HG02623 (cell line): ENCODE data around the gene TRIM49D2.
"Not testable (repeated sequence)": the region's sequence is repeated elsewhere in the genome, so short reads cannot be mapped to it uniquely, and the experiment has no call there.

ENCODE experiments used
- ATAC-seq: cut with Tn5 transposase; IDR thresholded peaks from one replicate; pipeline ENCODE4 v1.9.1; 2021; ENCODE audit warnings: moderate library complexity; ENCODE audit not compliant: unreplicated experiment

Gene TRIM49D2

GRCh38 chr11:89923764-89924163, at the start of gene TRIM49D2:
Gene TRIM49D2 (plus strand): TSS chr11:89924064. CDS start chr11:89926762, 2,698 bp downstream.
- ATAC-seq: not testable (repeated sequence)

DNA sequence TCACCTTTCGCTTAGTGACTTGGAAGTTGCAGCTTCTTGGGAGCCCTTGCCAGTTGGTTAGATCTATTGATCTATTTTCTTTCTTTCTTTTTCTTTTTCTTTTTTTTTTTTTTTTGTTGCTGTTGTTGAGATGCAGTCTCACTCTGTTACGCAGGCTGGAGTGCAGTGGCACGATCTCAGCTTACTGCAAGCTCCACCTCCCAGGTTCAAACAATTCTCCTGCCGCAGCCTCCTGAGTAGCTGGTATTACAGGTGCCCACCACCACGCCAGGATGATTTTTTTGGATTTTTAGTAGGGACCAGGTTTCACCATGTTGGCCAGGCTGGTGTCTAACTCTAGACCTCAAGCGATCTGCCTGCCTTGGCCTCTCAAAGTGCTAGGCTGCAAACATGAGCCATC, 46.4 kb upstream of the TRIM49D2 start:
- not testable (repeated sequence) for ATAC-seq

GRCh38 chr11:89893245-89893644, 30.6 kb upstream of the TRIM49D2 start:
- not testable (repeated sequence) for ATAC-seq

GRCh38 chr11:89900809-89901208, 23.1 kb upstream of the TRIM49D2 start:
- not testable (repeated sequence) for ATAC-seq

DNA sequence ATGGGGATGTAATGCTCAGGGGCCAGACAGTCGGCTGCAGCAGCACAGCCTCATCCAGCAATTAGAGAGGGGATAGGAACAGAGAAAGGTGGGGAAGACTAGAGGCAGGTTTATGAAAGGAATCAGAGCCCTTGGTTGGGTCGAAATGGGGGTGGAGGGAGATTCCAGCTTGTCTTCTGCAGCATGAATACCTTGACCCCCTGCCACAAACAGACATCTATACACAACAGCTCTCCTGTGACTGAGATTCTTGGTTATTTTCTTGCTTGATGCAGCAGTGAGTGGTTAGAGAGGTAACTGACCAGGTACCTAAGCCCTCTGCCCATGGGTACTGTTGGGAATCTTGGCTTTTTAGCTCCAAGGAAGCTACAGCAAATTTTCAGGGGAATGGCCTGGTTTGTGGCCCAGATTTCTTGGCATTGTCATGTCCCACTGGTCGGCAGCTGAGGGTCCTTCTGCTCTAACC, 1.6 kb upstream of the TRIM49D2 start, which contains the start of gene TRIM49D1:
Gene TRIM49D1 (minus strand): TSS at position 51 of the 466 bp plus-strand sequence. CDS start 4,535 bp downstream, outside the sequence.
- ATAC-seq: no peak

- ATAC-seq: not testable (repeated sequence)
These were observed 37.0 kb downstream of the TRIM49D2 start for GRCh38 chr11:89960833-89961232.

DNA sequence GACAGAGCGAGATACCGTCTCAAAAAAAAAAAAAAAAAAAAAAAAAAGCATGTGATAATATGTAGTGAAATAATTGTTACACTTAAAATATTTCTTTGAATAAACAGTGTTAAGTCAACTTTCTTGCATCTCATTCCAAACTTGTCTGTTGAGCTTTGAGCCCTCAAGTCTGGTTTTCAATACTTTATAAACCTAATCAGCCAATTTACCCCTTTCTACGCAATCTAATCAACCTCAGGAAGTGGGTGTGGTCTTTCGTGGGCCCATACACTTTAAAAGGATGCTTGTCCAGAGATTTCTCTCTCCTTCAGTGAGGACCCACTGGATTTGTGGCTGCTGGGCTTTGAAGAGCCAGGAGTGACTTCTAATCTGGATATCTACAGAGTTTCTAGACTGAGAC, 41.9 kb downstream of the TRIM49D2 start, which contains the start of gene TRIM64:
Gene TRIM64 (plus strand): TSS at position 301 of the 400 bp plus-strand sequence. CDS start 2,467 bp downstream, outside the sequence.
- not testable (repeated sequence) for ATAC-seq
